ENCODE results near the gene CFAP52.

Gene CFAP52

DNA sequence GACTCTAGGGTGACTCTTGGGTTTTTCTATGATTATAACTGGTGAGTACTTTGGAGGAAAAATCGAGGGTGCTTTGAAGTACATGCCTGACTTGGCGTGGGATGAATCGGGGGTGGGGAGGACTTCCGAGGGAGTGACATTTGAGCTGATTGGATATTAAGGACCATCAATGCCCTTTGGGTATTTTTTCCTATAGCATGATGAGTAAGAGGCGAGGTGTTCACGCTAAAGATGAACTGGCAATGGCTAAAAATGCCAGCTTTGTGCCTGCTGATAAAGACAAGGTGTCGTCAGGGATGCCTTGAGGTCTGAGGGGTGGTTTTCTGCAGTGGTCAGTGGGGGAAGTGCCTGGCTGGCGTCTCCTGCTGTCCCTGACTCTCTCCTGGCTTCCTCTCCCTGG lies 94.2 kb downstream of the CFAP52 start:
- H3K27me3 Mint-ChIP-seq (ENCODE audit: low read depth, poor library complexity): peaks cover 24% of the 10 kb centered on the region
- no peak overlapping the region for H3K27ac Mint-ChIP-seq
- no peak overlapping the region for H3K4me3 Mint-ChIP-seq
- peaks cover 23% of the 10 kb centered on the region for H3K36me3 Mint-ChIP-seq (ENCODE audit: low read depth)
- TF ChIP-seq CTCF (IDR thresholded peaks at IDR 0.05): no peak
- H3K9me3 Mint-ChIP-seq: peaks cover 6% of the 10 kb centered on the region
- peaks cover 40% of the 10 kb centered on the region for H3K4me1 Mint-ChIP-seq
- no peak for DNase-seq

- H3K36me3 Mint-ChIP-seq (ENCODE audit: low read depth): peaks cover 13% of the 10 kb centered on the region
Measured at GRCh38 chr17:9671559-9671958, 95.1 kb downstream of the CFAP52 start.

DNA sequence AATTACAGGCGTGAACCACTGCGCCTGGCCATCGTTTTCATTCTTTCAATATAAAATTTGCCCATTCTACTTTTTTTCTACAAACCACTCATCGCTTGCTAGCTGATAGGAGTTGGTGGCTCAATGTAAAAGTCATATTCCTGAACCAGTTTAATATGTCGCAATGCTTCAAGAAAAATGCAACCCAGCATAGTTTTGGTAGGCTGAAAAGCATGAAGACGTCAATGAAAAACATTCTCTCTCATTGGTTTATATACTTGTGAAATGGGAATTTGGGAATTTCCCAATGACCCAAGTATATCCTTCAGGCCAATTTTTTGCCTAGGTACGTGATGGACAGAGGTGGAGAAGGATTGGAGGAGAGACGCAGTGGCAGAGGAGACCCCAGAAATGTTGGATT lies 95.8 kb downstream of the CFAP52 start:
- Mint-ChIP-seq H3K27me3 (ENCODE audit: low read depth, poor library complexity) (peaks cover 16% of the 10 kb centered on the region), H3K4me3 (no peak overlapping the region), H3K36me3 (ENCODE audit: low read depth) (peaks cover 9% of the 10 kb centered on the region), H3K9me3 (no peaks in the 10 kb centered on the region), H3K4me1 (peaks cover 39% of the 10 kb centered on the region), H3K27ac (no peak overlapping the region)
- no peak for TF ChIP-seq CTCF (IDR thresholded peaks at IDR 0.05)
- DNase-seq: no peak

More at GRCh38 chr17:9671559-9671958, 95.1 kb downstream of the CFAP52 start:
- no peak overlapping the region for H3K27ac Mint-ChIP-seq
- H3K4me1 Mint-ChIP-seq: peaks cover 40% of the 10 kb centered on the region
- no peak overlapping the region for H3K4me3 Mint-ChIP-seq
- H3K27me3 Mint-ChIP-seq (ENCODE audit: low read depth, poor library complexity): peaks cover 16% of the 10 kb centered on the region
- TF ChIP-seq CTCF (IDR thresholded peaks at IDR 0.05): no peak
- H3K9me3 Mint-ChIP-seq: no peaks in the 10 kb centered on the region
- no peak for DNase-seq

DNA sequence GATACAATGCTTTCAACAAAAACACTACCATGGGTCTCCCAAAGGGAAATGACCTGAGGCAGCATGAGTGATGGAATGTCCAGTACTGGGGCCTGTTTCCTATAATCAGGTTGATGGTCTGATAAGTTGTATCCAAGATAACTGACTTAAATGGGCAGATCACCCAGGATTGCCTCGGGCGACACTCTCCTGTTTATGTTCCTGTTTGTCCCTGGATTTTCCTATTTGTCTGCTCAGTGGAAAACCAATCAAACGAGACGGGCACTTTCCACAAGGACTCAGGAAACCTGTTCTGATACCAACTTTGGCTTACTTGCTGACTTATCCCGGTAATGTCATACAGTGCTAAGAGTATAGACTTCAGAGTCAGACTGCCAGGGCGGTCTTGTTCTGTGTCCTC lies 96.2 kb downstream of the CFAP52 start:
- Mint-ChIP-seq H3K36me3 (ENCODE audit: low read depth) (peaks cover 10% of the 10 kb centered on the region), H3K27me3 (ENCODE audit: low read depth, poor library complexity) (peaks cover 16% of the 10 kb centered on the region), H3K4me1 (peaks cover 36% of the 10 kb centered on the region), H3K4me3 (no peak overlapping the region), H3K9me3 (peaks cover under 1% of the 10 kb centered on the region), H3K27ac (no peak overlapping the region)
- DNase-seq: no peak
- no peak for TF ChIP-seq CTCF (IDR thresholded peaks at IDR 0.05)

- Mint-ChIP-seq H3K4me3 (no peak overlapping the region), H3K9me3 (peaks cover 18% of the 10 kb centered on the region), H3K27me3 (ENCODE audit: low read depth, poor library complexity) (peaks cover 5% of the 10 kb centered on the region), H3K27ac (no peak overlapping the region), H3K4me1 (peaks cover 10% of the 10 kb centered on the region), H3K36me3 (ENCODE audit: low read depth) (peaks cover 34% of the 10 kb centered on the region)
- TF ChIP-seq CTCF (IDR thresholded peaks at IDR 0.05): no peak
- DNase-seq: no peak
Measured at GRCh38 chr17:9676084-9676483, 99.6 kb downstream of the CFAP52 start.

GRCh38 chr17:9676820-9677310 lies 100.4 kb downstream of the CFAP52 start:
- TF ChIP-seq CTCF (IDR thresholded peaks at IDR 0.05): no peak
- Mint-ChIP-seq H3K9me3 (peaks cover 18% of the 10 kb centered on the region), H3K36me3 (ENCODE audit: low read depth) (peaks cover 34% of the 10 kb centered on the region), H3K27ac (no peak overlapping the region), H3K4me3 (no peak overlapping the region), H3K4me1 (peaks cover 5% of the 10 kb centered on the region), H3K27me3 (ENCODE audit: low read depth, poor library complexity) (peaks cover 5% of the 10 kb centered on the region)
- no peak for DNase-seq

Measured in nephron progenitor cell (in vitro differentiated cells).